ENCODE data around the gene SMU1. TPM values are rescaled to one million over a fixed set of nuclear protein-coding genes. Genes with fewer than 3 reads are reported as not detected.

The SMU1 gene
- total and polyA plus RNA-seq, 2 of the 13 experiments (the other 11 are each of a cell fraction or from before 2014, with no cell fraction given): 12.9 to 36.6 TPM

GRCh38 chr9:33081128-33081851 lies 4.8 kb upstream of the SMU1 start (continued):
- TF ChIP-seq ZBTB39 (CRISPR knock-in tag; IDR thresholded peaks at IDR 0.05) (no peak), NFIB (CRISPR knock-in tag; IDR thresholded peaks at IDR 0.05; ENCODE audit: borderline replicate concordance) (no peak), ZMAT3 (CRISPR knock-in tag; conservative IDR thresholded peaks at IDR 0.05) (no peak), SAP130 (CRISPR knock-in tag; IDR thresholded peaks at IDR 0.05; ENCODE audit: low read depth) (peak; percentile 48), HMGXB4 (CRISPR knock-in tag; IDR thresholded peaks at IDR 0.05; ENCODE audit: borderline replicate concordance in 1 of 2, low read depth in 1 of 2) (peak in 1 of 2 experiments; percentile 45; a peak in 2 of 4 replicates), RAD21 (CRISPR knock-in tag; IDR thresholded peaks at IDR 0.05) (peak; percentile 82), NR2F2 (IDR thresholded peaks at IDR 0.05; ENCODE audit: borderline replicate concordance, low read depth) (no peak), RBM22 (optimal IDR thresholded peaks at IDR 0.05; ENCODE audit: low read length) (no peak), MLXIP (CRISPR knock-in tag; IDR thresholded peaks at IDR 0.05; ENCODE audit: borderline replicate concordance) (no peak), RFXANK (CRISPR knock-in tag; IDR thresholded peaks at IDR 0.05) (no peak), ZNF30 (CRISPR knock-in tag; IDR thresholded peaks at IDR 0.05) (no peak), CTCF (CRISPR knock-in tag; IDR thresholded peaks at IDR 0.05) (peak; percentile 88), GABPA (IDR thresholded peaks at IDR 0.05; ENCODE audit: low read depth, low read length) (no peak), GABPA (CRISPR knock-in tag; IDR thresholded peaks at IDR 0.05; ENCODE audit: low read depth) (peak; percentile 51; the same call in 1 of the 2 replicates), CHD4 (IDR thresholded peaks at IDR 0.05; ENCODE audit: borderline replicate concordance, low read length) (no peak), PPARG (CRISPR knock-in tag; conservative IDR thresholded peaks at IDR 0.05) (peak; percentile 27; the same call in 1 of the 2 replicates), SOX5 (CRISPR knock-in tag; IDR thresholded peaks at IDR 0.05; ENCODE audit: borderline replicate concordance) (peak; percentile 21; the same call in 1 of the 2 replicates), SSRP1 (CRISPR knock-in tag; IDR thresholded peaks at IDR 0.05) (no peak), PBX3 (CRISPR knock-in tag; IDR thresholded peaks at IDR 0.05; ENCODE audit: borderline replicate concordance) (no peak)
